ACC112 (cell line): ENCODE results near the gene AADACL4.

ENCODE experiments used
- H2AFZ ChIP-seq: fragments of 200-600 bp; sonication (generic); one replicate; pipeline ENCODE4 v1.6.0; 2017; ENCODE audit warnings: antibody characterized with exemption, low read length; ENCODE audit not compliant: unreplicated experiment
- H3K27ac ChIP-seq: fragments of 200-600 bp; sonication (generic); 2 replicates; pipeline ENCODE4 v1.5.1; 2014; ENCODE audit warnings: low read depth, mild to moderate bottlenecking, antibody characterized with exemption, low read length, moderate library complexity
- H3K27me3 ChIP-seq: fragments of 200-600 bp; sonication (generic); 2 replicates; pipeline ENCODE4 v1.6.1; 2014; ENCODE audit warnings: mild to moderate bottlenecking, antibody characterized with exemption, low read length, moderate library complexity, mixed read lengths; ENCODE audit not compliant: insufficient read depth
- H3K36me3 ChIP-seq: fragments of 200-600 bp; sonication (generic); 2 replicates; pipeline ENCODE4 v1.6.1; 2016; ENCODE audit warnings: mild to moderate bottlenecking, antibody characterized with exemption, low read length, moderate library complexity, mixed read lengths; ENCODE audit not compliant: insufficient read depth
- H3K4me1 ChIP-seq: fragments of 200-600 bp; sonication (generic); one replicate; pipeline ENCODE4 v1.6.1; 2016; ENCODE audit warnings: low read length, mixed read lengths; ENCODE audit not compliant: insufficient read depth, unreplicated experiment, control insufficient read depth
- H3K4me3 ChIP-seq: fragments of 200-600 bp; sonication (generic); 2 replicates; pipeline ENCODE4 v1.5.1; 2014; ENCODE audit warnings: mild to moderate bottlenecking, low read depth, low read length
- H3K79me2 ChIP-seq: fragments of 200-600 bp; sonication (generic); one replicate; pipeline ENCODE4 v1.6.0; 2016; ENCODE audit warnings: low read length; ENCODE audit not compliant: control insufficient read depth, unreplicated experiment, insufficient read depth

Gene AADACL4

GRCh38 chr1:12630946-12631530 lies 12.8 kb upstream of the AADACL4 start:
- no peaks in the 10 kb centered on the region for H3K36me3 ChIP-seq
- no peak overlapping the region for H3K27ac ChIP-seq
- peaks cover 8% of the 10 kb centered on the region for H3K4me1 ChIP-seq
- H2AFZ ChIP-seq: no peak overlapping the region
- peaks cover 3% of the 10 kb centered on the region; the same call in 1 of the 2 replicates for H3K27me3 ChIP-seq
- H3K4me3 ChIP-seq: no peak overlapping the region
- H3K79me2 ChIP-seq: no peaks in the 10 kb centered on the region

- Histone ChIP-seq H3K4me3 (no peak overlapping the region), H3K79me2 (no peaks in the 10 kb centered on the region), H3K36me3 (no peaks in the 10 kb centered on the region), H3K4me1 (peaks cover 13% of the 10 kb centered on the region), H2AFZ (no peak overlapping the region), H3K27me3 (peaks cover 3% of the 10 kb centered on the region; the same call in 1 of the 2 replicates), H3K27ac (no peak overlapping the region)
Measured at GRCh38 chr1:12631571-12631970, 12.3 kb upstream of the AADACL4 start.

GRCh38 chr1:12634156-12634555 lies 9.7 kb upstream of the AADACL4 start:
- Histone ChIP-seq H3K4me3 (no peak overlapping the region), H3K27ac (no peak overlapping the region), H3K36me3 (no peaks in the 10 kb centered on the region), H3K4me1 (peaks cover 19% of the 10 kb centered on the region), H3K27me3 (peaks cover 3% of the 10 kb centered on the region; the same call in 1 of the 2 replicates), H3K79me2 (no peaks in the 10 kb centered on the region), H2AFZ (no peak overlapping the region)

GRCh38 chr1:12634696-12635202 lies 9.1 kb upstream of the AADACL4 start:
- peaks cover 2% of the 10 kb centered on the region; the same call in 1 of the 2 replicates for H3K27me3 ChIP-seq
- no peaks in the 10 kb centered on the region for H3K36me3 ChIP-seq
- H3K4me1 ChIP-seq: peaks cover 19% of the 10 kb centered on the region
- H2AFZ ChIP-seq: no peak overlapping the region
- no peak overlapping the region for H3K4me3 ChIP-seq
- H3K79me2 ChIP-seq: no peaks in the 10 kb centered on the region
- no peak overlapping the region for H3K27ac ChIP-seq

GRCh38 chr1:12636098-12636950 lies 7.6 kb upstream of the AADACL4 start:
- H3K4me1 ChIP-seq: peaks cover 16% of the 10 kb centered on the region
- H3K36me3 ChIP-seq: peaks cover 3% of the 10 kb centered on the region; the same call in 1 of the 2 replicates
- peak overlapping the region; percentile 70 for H3K27ac ChIP-seq
- no peak overlapping the region for H3K4me3 ChIP-seq
- H3K79me2 ChIP-seq: no peaks in the 10 kb centered on the region
- H2AFZ ChIP-seq: no peak overlapping the region
- H3K27me3 ChIP-seq: no peaks in the 10 kb centered on the region; the same call in 1 of the 2 replicates

GRCh38 chr1:12637693-12638092 lies 6.2 kb upstream of the AADACL4 start:
- Histone ChIP-seq H3K27ac (no peak overlapping the region), H3K36me3 (peaks cover 3% of the 10 kb centered on the region; the same call in 1 of the 2 replicates), H2AFZ (no peak overlapping the region), H3K79me2 (no peaks in the 10 kb centered on the region), H3K27me3 (no peaks in the 10 kb centered on the region), H3K4me1 (peaks cover 14% of the 10 kb centered on the region), H3K4me3 (no peak overlapping the region)

- Histone ChIP-seq H3K79me2 (no peaks in the 10 kb centered on the region), H3K27me3 (no peaks in the 10 kb centered on the region), H3K4me3 (no peak overlapping the region), H3K4me1 (peaks cover 14% of the 10 kb centered on the region), H2AFZ (no peak overlapping the region), H3K36me3 (peaks cover 3% of the 10 kb centered on the region; the same call in 1 of the 2 replicates), H3K27ac (no peak overlapping the region)
Measured at GRCh38 chr1:12640237-12640957, 3.5 kb upstream of the AADACL4 start.

GRCh38 chr1:12640958-12641272 lies 3.0 kb upstream of the AADACL4 start:
- no peak overlapping the region for H3K27ac ChIP-seq
- H3K27me3 ChIP-seq: peaks cover 4% of the 10 kb centered on the region; the same call in 1 of the 2 replicates
- no peak overlapping the region for H3K4me3 ChIP-seq
- H3K36me3 ChIP-seq: peaks cover 3% of the 10 kb centered on the region; the same call in 1 of the 2 replicates
- no peak overlapping the region for H2AFZ ChIP-seq
- H3K79me2 ChIP-seq: no peaks in the 10 kb centered on the region
- peaks cover 13% of the 10 kb centered on the region for H3K4me1 ChIP-seq

GRCh38 chr1:12643079-12643478 lies 806 bp upstream of the AADACL4 start:
- Histone ChIP-seq H3K79me2 (no peaks in the 10 kb centered on the region), H3K27me3 (peaks cover 12% of the 10 kb centered on the region), H2AFZ (no peak overlapping the region), H3K4me1 (no peaks in the 10 kb centered on the region), H3K4me3 (no peak overlapping the region), H3K27ac (no peak overlapping the region), H3K36me3 (peaks cover 3% of the 10 kb centered on the region; the same call in 1 of the 2 replicates)

GRCh38 chr1:12644237-12644636 lies 352 bp downstream of the AADACL4 start:
- Histone ChIP-seq H3K36me3 (peaks cover 3% of the 10 kb centered on the region; the same call in 1 of the 2 replicates), H3K4me3 (no peak overlapping the region), H3K4me1 (no peaks in the 10 kb centered on the region), H3K79me2 (no peaks in the 10 kb centered on the region), H3K27ac (no peak overlapping the region), H3K27me3 (peaks cover 12% of the 10 kb centered on the region), H2AFZ (no peak overlapping the region)
